ENCODE data around the gene RAB24.
"Not testable (repeated sequence)": the region's sequence is repeated elsewhere in the genome, so short reads cannot be mapped to it uniquely, and the experiment has no call there.

RAB24 gene

DNA sequence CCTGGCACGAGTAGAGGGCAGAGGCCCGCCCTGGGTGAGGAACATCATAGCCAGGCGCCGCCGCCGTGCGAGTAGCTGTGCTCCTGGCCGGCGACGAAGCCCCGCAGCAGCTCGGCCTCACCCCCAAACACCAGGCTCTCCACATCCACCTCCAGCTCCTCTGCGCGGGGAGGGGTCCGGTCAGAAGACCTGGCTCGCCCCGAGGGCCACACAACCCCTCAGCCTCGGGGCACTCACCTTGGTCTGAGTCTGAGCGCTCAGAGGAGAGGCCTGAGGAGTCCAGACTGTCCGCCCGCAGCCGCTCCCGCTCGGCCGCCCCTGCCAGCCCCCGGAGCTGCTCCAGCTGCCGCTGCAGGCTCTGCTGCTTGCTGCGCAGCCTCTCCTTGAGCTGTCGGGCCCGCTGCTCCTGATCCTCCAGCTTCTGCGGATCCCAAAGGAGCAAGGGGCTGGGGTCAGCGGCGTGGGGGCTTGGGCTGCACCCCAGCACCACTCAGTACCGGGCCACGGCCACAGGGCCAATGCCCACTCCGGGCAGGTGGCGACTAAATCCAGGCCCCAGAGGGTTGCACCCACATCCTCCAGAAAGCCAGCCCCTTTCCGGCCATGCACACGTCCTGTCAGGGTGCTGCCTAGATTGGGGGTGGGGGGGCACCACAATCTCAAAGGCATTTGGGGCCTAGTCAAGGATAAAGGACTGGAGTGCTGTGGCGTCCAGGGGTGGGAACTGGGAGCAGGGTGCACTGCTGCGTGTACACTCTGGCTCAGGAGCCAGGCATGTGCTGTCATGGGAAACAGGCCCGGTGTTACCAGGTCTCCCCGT is 4.2 kb upstream of the RAB24 start:
- no peak overlapping the region for H3K27ac ChIP-seq (ENCODE audit: low read length)
- no peaks in the 10 kb centered on the region for H3K27me3 ChIP-seq (ENCODE audit: control insufficient read depth, insufficient read depth, low read length)
- H3K9me3 ChIP-seq (ENCODE audit: control insufficient read depth, low read depth, low read length) = no peaks in the 10 kb centered on the region
- no peak overlapping the region for H3K4me3 ChIP-seq (ENCODE audit: low read length)
- H3K36me3 ChIP-seq (ENCODE audit: control insufficient read depth, low read depth, low read length) = peaks cover 22% of the 10 kb centered on the region
- H3K4me1 ChIP-seq (ENCODE audit: control insufficient read depth, low read depth, low read length) = peaks cover 10% of the 10 kb centered on the region
- no peak overlapping the region for H3K9ac ChIP-seq (ENCODE audit: low read length)

- H3K36me3 ChIP-seq (ENCODE audit: control insufficient read depth, low read depth, low read length) = peaks cover 22% of the 10 kb centered on the region
- H3K27me3 ChIP-seq (ENCODE audit: control insufficient read depth, insufficient read depth, low read length) = no peaks in the 10 kb centered on the region
- no peak overlapping the region for H3K27ac ChIP-seq (ENCODE audit: low read length)
- no peak overlapping the region for H3K9ac ChIP-seq (ENCODE audit: low read length)
- H3K4me1 ChIP-seq (ENCODE audit: control insufficient read depth, low read depth, low read length) = peaks cover 10% of the 10 kb centered on the region
- H3K9me3 ChIP-seq (ENCODE audit: control insufficient read depth, low read depth, low read length) = no peaks in the 10 kb centered on the region
- no peak overlapping the region for H3K4me3 ChIP-seq (ENCODE audit: low read length)
Observed at GRCh38 chr5:177306674-177307543, 3.4 kb upstream of the RAB24 start.

- H3K4me1 ChIP-seq (ENCODE audit: control insufficient read depth, low read depth, low read length); H3K27me3 ChIP-seq (ENCODE audit: control insufficient read depth, insufficient read depth, low read length); H3K27ac ChIP-seq (ENCODE audit: low read length); H3K9me3 ChIP-seq (ENCODE audit: control insufficient read depth, low read depth, low read length); H3K4me3 ChIP-seq (ENCODE audit: low read length); H3K9ac ChIP-seq (ENCODE audit: low read length): not testable (repeated sequence)
- H3K36me3 ChIP-seq (ENCODE audit: control insufficient read depth, low read depth, low read length) = peaks cover 22% of the 10 kb centered on the region
Observed at GRCh38 chr5:177306103-177306640, 2.7 kb upstream of the RAB24 start.

GRCh38 chr5:177304392-177305119 is 1.0 kb upstream of the RAB24 start:
- H3K9me3 ChIP-seq (ENCODE audit: control insufficient read depth, low read depth, low read length) = no peaks in the 10 kb centered on the region
- H3K4me1 ChIP-seq (ENCODE audit: control insufficient read depth, low read depth, low read length) = peaks cover 10% of the 10 kb centered on the region
- peak overlapping the region; percentile 88 for H3K9ac ChIP-seq (ENCODE audit: low read length)
- peaks cover 22% of the 10 kb centered on the region for H3K36me3 ChIP-seq (ENCODE audit: control insufficient read depth, low read depth, low read length)
- H3K4me3 ChIP-seq (ENCODE audit: low read length) = peak overlapping the region; percentile 96
- H3K27me3 ChIP-seq (ENCODE audit: control insufficient read depth, insufficient read depth, low read length) = no peaks in the 10 kb centered on the region
- H3K27ac ChIP-seq (ENCODE audit: low read length) = no peak overlapping the region

DNA sequence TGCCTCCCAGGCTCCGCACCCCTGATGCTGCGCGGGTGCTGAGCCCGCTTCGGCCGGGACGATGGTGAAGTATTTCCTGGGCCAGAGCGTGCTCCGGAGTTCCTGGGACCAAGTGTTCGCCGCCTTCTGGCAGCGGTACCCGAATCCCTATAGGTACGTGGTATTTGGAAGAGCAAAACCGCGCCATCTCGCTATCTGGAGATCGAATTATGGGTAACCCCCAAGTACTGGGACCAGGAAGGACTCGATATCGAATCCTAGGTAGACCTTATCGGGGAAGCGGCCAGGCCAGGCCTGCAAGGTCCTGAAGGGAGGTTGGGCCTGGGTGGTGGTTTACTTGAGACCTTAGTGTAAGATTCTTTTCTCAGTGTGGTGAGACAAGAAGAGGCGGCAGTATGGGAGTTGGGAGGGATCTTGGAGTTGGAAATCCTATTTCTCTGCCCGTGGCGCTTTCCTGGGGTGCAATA is 439 bp upstream of the RAB24 start:
- Histone ChIP-seq H3K4me3 (ENCODE audit: low read length) (peak overlapping the region; percentile 96), H3K27ac (ENCODE audit: low read length) (no peak overlapping the region), H3K9me3 (ENCODE audit: control insufficient read depth, low read depth, low read length) (no peaks in the 10 kb centered on the region), H3K27me3 (ENCODE audit: control insufficient read depth, insufficient read depth, low read length) (no peaks in the 10 kb centered on the region), H3K36me3 (ENCODE audit: control insufficient read depth, low read depth, low read length) (peaks cover 22% of the 10 kb centered on the region), H3K9ac (ENCODE audit: low read length) (peak overlapping the region; percentile 88), H3K4me1 (ENCODE audit: control insufficient read depth, low read depth, low read length) (peaks cover 10% of the 10 kb centered on the region)

DNA sequence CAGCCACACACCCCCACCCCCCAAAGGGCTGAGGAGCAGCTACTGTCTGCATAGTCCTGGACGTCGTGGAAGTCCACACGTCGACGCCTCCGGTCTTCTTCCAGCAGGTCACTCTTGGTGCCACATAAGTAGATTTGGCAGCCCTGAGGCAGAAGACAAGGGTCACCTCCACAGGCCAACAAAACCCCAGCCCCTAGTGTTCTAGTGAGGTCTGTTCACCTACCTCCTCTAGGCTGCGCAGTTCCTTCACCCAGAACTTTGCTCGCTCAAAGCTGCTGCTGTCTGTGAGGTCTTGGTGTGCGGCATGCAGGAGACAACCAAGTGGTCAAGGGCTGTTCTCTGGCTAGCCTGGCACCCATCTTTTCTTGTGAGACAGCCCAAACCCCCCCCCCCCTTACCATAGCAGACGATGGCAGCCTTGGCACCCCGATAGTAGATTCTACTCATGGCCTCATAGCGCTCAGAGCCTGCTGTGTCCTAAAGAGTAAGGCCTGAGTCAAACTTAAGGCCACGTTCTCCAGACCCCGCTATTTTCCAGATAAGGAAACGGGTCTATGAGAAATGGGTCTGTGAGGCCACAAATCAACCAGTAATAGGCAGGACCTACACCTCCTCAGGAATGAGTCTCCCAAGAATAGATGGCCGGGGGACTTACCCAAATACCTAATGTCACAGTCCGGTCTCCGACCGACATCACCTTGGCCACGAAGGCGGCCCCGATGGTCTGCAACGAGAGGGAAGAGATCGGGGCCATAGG is 987 bp downstream of the RAB24 start:
- peak overlapping the region; percentile 68 for H3K9ac ChIP-seq (ENCODE audit: low read length)
- H3K27me3 ChIP-seq (ENCODE audit: control insufficient read depth, insufficient read depth, low read length) = no peaks in the 10 kb centered on the region
- H3K27ac ChIP-seq (ENCODE audit: low read length) = no peak overlapping the region
- peaks cover 10% of the 10 kb centered on the region for H3K4me1 ChIP-seq (ENCODE audit: control insufficient read depth, low read depth, low read length)
- no peaks in the 10 kb centered on the region for H3K9me3 ChIP-seq (ENCODE audit: control insufficient read depth, low read depth, low read length)
- H3K36me3 ChIP-seq (ENCODE audit: control insufficient read depth, low read depth, low read length) = peaks cover 22% of the 10 kb centered on the region
- H3K4me3 ChIP-seq (ENCODE audit: low read length) = peak overlapping the region; percentile 96

GRCh38 chr5:177301503-177302165 is 1.9 kb downstream of the RAB24 start:
- peaks cover 21% of the 10 kb centered on the region for H3K36me3 ChIP-seq (ENCODE audit: control insufficient read depth, low read depth, low read length)

DNA sequence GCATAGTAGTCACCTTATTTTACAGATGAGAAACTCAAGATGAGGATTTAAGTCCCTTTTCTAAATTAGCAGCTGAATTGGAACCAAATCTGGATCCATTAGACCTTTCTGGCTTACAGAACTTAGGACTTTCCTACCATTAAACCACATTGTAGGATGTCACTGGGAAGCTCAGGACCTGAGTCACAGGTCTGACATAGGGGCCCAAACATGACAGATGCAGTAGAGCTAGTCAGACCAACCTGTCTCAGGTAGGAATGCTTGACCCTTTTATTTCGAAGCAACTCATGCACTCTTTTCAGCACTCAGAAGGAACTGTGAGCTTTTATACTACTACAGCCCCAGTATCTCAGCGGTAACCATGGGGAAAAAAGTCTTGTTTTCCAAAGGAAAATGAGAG is 2.6 kb downstream of the RAB24 start:
- Histone ChIP-seq H3K9me3 (ENCODE audit: control insufficient read depth, low read depth, low read length) (no peaks in the 10 kb centered on the region), H3K27me3 (ENCODE audit: control insufficient read depth, insufficient read depth, low read length) (no peaks in the 10 kb centered on the region), H3K4me1 (ENCODE audit: control insufficient read depth, low read depth, low read length) (peaks cover 10% of the 10 kb centered on the region), H3K27ac (ENCODE audit: low read length) (no peak overlapping the region), H3K36me3 (ENCODE audit: control insufficient read depth, low read depth, low read length) (peaks cover 21% of the 10 kb centered on the region), H3K9ac (ENCODE audit: low read length) (no peak overlapping the region), H3K4me3 (ENCODE audit: low read length) (no peak overlapping the region)

More at GRCh38 chr5:177301503-177302165, 1.9 kb downstream of the RAB24 start:
- H3K9ac ChIP-seq (ENCODE audit: low read length) = no peak overlapping the region
- H3K27ac ChIP-seq (ENCODE audit: low read length) = no peak overlapping the region
- H3K4me3 ChIP-seq (ENCODE audit: low read length) = no peak overlapping the region
- H3K27me3 ChIP-seq (ENCODE audit: control insufficient read depth, insufficient read depth, low read length) = no peaks in the 10 kb centered on the region
- H3K9me3 ChIP-seq (ENCODE audit: control insufficient read depth, low read depth, low read length) = no peaks in the 10 kb centered on the region
- H3K4me1 ChIP-seq (ENCODE audit: control insufficient read depth, low read depth, low read length) = peaks cover 10% of the 10 kb centered on the region

GRCh38 chr5:177300236-177300880 is 3.2 kb downstream of the RAB24 start:
- Histone ChIP-seq H3K36me3 (ENCODE audit: control insufficient read depth, low read depth, low read length) (peaks cover 21% of the 10 kb centered on the region), H3K9me3 (ENCODE audit: control insufficient read depth, low read depth, low read length) (no peaks in the 10 kb centered on the region), H3K4me3 (ENCODE audit: low read length) (no peak overlapping the region), H3K9ac (ENCODE audit: low read length) (no peak overlapping the region), H3K4me1 (ENCODE audit: control insufficient read depth, low read depth, low read length) (peaks cover 10% of the 10 kb centered on the region), H3K27ac (ENCODE audit: low read length) (no peak overlapping the region), H3K27me3 (ENCODE audit: control insufficient read depth, insufficient read depth, low read length) (no peaks in the 10 kb centered on the region)

DNA sequence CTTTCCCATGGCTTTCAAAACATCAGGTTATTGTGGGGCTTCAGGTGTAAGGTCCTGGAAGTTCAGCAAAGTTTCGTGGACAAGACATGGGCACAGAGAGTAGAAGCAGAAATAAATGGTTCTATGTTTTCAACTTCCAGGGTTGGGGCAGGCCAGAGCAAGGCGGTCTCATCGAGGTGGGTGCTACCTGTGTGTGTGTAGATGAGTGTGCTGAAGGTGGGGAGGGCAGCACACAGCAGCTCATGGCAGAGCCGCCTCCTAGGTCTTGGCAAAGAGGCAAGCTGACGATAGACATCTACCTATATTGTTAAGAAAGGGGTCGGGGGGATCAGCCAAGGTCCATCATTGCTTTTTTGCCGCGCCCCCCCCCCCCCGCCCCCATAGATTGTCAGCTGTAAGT is 3.8 kb downstream of the RAB24 start:
- H3K9ac ChIP-seq (ENCODE audit: low read length) = no peak overlapping the region
- no peak overlapping the region for H3K4me3 ChIP-seq (ENCODE audit: low read length)
- H3K36me3 ChIP-seq (ENCODE audit: control insufficient read depth, low read depth, low read length) = peaks cover 23% of the 10 kb centered on the region
- H3K9me3 ChIP-seq (ENCODE audit: control insufficient read depth, low read depth, low read length) = no peaks in the 10 kb centered on the region
- H3K27me3 ChIP-seq (ENCODE audit: control insufficient read depth, insufficient read depth, low read length) = no peaks in the 10 kb centered on the region
- peaks cover 7% of the 10 kb centered on the region for H3K4me1 ChIP-seq (ENCODE audit: control insufficient read depth, low read depth, low read length)
- no peak overlapping the region for H3K27ac ChIP-seq (ENCODE audit: low read length)
